ENCODE results near the gene GNAQ. TPM values are rescaled to one million over a fixed set of nuclear protein-coding genes. Genes with fewer than 3 reads are reported as not detected.
"Not testable (repeated sequence)": the region's sequence is repeated elsewhere in the genome, so short reads cannot be mapped to it uniquely, and the experiment has no call there.

Gene GNAQ
- total RNA-seq, 1 experiment from 2014 or later: 55.5 TPM

- no peak for ATAC-seq
- H3K4me1 Mint-ChIP-seq: no peaks in the 10 kb centered on the region
Observed at GRCh38 chr9:78062710-78063109, 31.1 kb upstream of the GNAQ start.

DNA sequence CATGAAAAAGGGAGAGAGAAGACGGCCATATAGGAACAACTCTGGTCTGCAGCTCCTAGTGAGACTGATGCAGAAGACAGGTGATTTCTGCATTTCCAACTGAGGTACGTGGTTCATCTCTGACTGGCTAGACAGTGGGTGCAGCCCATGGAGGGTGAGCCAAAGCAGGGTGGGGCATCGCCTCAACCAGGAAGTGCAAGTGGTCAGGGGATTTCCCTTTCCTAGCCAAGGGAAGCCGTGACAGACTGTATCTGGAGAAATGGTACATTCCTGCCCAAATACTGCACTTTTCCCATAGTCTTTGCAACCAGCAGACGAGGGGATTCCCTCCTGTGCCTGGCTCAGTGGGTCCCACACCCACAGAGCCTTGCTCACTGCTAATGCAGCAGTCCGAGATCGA, 22.6 kb upstream of the GNAQ start:
- POLR2A ChIA-PET; DNase-seq (ENCODE audit: low spot score): not testable (repeated sequence)

More at GRCh38 chr9:78062710-78063109, 31.1 kb upstream of the GNAQ start:
- no peak for DNase-seq (ENCODE audit: low spot score)
- Mint-ChIP-seq H3K27me3 (ENCODE audit: low read depth) (peaks cover 6% of the 10 kb centered on the region), H3K4me3 (no peak overlapping the region), H3K9me3 (peaks cover 60% of the 10 kb centered on the region), H3K36me3 (peaks cover 24% of the 10 kb centered on the region), H3K27ac (no peak overlapping the region)
- TF ChIP-seq GRHL2 (CRISPR knock-in tag; IDR thresholded peaks at IDR 0.05; ENCODE audit: insufficient replicate concordance, severe bottlenecking) (no peak), ZNF512 (CRISPR knock-in tag; IDR thresholded peaks at IDR 0.05; ENCODE audit: borderline replicate concordance) (no peak), TP53 (CRISPR knock-in tag; IDR thresholded peaks at IDR 0.05) (no peak), NFYB (CRISPR knock-in tag; conservative IDR thresholded peaks at IDR 0.05; ENCODE audit: low read depth) (no peak), ZNF317 (CRISPR knock-in tag; IDR thresholded peaks at IDR 0.05; ENCODE audit: borderline replicate concordance, low read depth) (no peak), TEAD4 (CRISPR knock-in tag; IDR thresholded peaks at IDR 0.05) (no peak), IRF2 (CRISPR knock-in tag; IDR thresholded peaks at IDR 0.05; ENCODE audit: borderline replicate concordance, low read depth) (no peak), EMX1 (CRISPR knock-in tag; IDR thresholded peaks at IDR 0.05) (no peak), ZNF423 (CRISPR knock-in tag; IDR thresholded peaks at IDR 0.05) (no peak), RELA (CRISPR knock-in tag; IDR thresholded peaks at IDR 0.05; ENCODE audit: borderline replicate concordance) (no peak), JAZF1 (CRISPR knock-in tag; IDR thresholded peaks at IDR 0.05) (no peak), ERG (CRISPR knock-in tag; IDR thresholded peaks at IDR 0.05) (no peak)
- TF ChIP-seq, protein P1, sequence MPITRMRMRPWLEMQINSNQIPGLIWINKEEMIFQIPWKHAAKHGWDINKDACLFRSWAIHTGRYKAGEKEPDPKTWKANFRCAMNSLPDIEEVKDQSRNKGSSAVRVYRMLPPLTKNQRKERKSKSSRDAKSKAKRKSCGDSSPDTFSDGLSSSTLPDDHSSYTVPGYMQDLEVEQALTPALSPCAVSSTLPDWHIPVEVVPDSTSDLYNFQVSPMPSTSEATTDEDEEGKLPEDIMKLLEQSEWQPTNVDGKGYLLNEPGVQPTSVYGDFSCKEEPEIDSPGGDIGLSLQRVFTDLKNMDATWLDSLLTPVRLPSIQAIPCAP (CRISPR knock-in tag; IDR thresholded peaks at IDR 0.05): no peak
- TF ChIP-seq, protein P2, sequence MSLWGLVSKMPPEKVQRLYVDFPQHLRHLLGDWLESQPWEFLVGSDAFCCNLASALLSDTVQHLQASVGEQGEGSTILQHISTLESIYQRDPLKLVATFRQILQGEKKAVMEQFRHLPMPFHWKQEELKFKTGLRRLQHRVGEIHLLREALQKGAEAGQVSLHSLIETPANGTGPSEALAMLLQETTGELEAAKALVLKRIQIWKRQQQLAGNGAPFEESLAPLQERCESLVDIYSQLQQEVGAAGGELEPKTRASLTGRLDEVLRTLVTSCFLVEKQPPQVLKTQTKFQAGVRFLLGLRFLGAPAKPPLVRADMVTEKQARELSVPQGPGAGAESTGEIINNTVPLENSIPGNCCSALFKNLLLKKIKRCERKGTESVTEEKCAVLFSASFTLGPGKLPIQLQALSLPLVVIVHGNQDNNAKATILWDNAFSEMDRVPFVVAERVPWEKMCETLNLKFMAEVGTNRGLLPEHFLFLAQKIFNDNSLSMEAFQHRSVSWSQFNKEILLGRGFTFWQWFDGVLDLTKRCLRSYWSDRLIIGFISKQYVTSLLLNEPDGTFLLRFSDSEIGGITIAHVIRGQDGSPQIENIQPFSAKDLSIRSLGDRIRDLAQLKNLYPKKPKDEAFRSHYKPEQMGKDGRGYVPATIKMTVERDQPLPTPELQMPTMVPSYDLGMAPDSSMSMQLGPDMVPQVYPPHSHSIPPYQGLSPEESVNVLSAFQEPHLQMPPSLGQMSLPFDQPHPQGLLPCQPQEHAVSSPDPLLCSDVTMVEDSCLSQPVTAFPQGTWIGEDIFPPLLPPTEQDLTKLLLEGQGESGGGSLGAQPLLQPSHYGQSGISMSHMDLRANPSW (CRISPR knock-in tag; conservative IDR thresholded peaks at IDR 0.05; ENCODE audit: low read depth): no peak
- TF ChIP-seq, protein P3, sequence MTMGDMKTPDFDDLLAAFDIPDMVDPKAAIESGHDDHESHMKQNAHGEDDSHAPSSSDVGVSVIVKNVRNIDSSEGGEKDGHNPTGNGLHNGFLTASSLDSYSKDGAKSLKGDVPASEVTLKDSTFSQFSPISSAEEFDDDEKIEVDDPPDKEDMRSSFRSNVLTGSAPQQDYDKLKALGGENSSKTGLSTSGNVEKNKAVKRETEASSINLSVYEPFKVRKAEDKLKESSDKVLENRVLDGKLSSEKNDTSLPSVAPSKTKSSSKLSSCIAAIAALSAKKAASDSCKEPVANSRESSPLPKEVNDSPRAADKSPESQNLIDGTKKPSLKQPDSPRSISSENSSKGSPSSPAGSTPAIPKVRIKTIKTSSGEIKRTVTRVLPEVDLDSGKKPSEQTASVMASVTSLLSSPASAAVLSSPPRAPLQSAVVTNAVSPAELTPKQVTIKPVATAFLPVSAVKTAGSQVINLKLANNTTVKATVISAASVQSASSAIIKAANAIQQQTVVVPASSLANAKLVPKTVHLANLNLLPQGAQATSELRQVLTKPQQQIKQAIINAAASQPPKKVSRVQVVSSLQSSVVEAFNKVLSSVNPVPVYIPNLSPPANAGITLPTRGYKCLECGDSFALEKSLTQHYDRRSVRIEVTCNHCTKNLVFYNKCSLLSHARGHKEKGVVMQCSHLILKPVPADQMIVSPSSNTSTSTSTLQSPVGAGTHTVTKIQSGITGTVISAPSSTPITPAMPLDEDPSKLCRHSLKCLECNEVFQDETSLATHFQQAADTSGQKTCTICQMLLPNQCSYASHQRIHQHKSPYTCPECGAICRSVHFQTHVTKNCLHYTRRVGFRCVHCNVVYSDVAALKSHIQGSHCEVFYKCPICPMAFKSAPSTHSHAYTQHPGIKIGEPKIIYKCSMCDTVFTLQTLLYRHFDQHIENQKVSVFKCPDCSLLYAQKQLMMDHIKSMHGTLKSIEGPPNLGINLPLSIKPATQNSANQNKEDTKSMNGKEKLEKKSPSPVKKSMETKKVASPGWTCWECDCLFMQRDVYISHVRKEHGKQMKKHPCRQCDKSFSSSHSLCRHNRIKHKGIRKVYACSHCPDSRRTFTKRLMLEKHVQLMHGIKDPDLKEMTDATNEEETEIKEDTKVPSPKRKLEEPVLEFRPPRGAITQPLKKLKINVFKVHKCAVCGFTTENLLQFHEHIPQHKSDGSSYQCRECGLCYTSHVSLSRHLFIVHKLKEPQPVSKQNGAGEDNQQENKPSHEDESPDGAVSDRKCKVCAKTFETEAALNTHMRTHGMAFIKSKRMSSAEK (CRISPR knock-in tag; IDR thresholded peaks at IDR 0.05; ENCODE audit: borderline replicate concordance): no peak
- CTCF ChIA-PET: no interaction called here
- POLR2A ChIA-PET: no interaction called here

More for the DNA sequence above, 22.6 kb upstream of the GNAQ start:
- not testable (repeated sequence) for ATAC-seq; H3K36me3 Mint-ChIP-seq; H3K27ac Mint-ChIP-seq; H3K4me3 Mint-ChIP-seq; H3K27me3 Mint-ChIP-seq (ENCODE audit: low read depth); H3K4me1 Mint-ChIP-seq
- CTCF ChIA-PET: interaction anchor here (1.2 to 1.9 kb wide), 2 partner anchors 19 to 67 kb away, joined by 4 to 5 read pairs; no protein-coding TSS in a partner anchor
- H3K9me3 Mint-ChIP-seq: peaks cover 45% of the 10 kb centered on the region

Data from WTC11 (cell line).